NCI-H187 treated with DMSO at 0.1 percent for 48 hours (cell line): ENCODE measurements around the gene SLC19A1.

Source experiments
- DNase-seq: peaks from one replicate; lab custom pipeline; 2025; lab: John Stamatoyannopoulos, UW

SLC19A1 gene

DNA sequence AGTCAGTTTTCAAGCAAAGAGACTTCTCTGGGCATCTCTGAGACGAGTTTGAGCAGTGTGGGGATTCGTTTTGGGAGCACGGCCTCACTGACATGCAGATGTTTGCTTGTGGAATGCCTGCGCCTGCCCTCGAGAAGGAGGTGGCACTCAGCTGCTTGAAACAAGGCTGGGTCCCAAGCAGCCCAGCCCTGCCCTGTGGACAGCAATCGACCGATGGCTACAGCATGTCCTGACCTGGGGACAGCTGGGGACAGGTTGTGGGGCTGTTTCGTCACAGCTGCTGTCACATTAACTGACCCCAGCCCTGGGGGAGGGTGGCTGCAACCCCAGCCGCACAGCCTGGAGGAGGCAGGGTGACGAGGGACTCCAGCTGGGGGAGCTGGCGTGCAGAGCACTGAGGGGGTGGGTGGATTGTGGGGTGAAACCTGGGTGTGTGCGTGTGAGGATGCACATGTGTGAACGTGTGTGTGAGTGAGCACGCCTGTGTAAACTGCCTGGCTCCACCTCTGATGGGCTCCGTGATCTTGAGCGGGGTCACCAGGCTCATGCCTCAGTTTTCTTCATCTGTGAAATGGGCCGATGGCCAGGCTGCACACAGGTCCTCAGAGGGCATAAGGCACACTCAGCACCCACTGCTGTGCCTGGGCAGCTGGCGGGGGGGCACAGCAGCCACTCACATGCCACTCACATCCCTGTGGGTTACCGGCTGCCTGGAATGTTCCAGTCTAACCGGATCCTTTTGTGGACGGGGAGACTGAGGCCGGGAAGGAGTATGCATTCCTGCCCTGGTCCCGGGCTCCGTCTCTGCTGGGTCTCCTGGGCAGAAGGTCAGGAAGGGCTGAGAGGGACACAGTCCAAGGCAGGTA is 87.9 kb downstream of the SLC19A1 start:
- DNase-seq = no peak

DNA sequence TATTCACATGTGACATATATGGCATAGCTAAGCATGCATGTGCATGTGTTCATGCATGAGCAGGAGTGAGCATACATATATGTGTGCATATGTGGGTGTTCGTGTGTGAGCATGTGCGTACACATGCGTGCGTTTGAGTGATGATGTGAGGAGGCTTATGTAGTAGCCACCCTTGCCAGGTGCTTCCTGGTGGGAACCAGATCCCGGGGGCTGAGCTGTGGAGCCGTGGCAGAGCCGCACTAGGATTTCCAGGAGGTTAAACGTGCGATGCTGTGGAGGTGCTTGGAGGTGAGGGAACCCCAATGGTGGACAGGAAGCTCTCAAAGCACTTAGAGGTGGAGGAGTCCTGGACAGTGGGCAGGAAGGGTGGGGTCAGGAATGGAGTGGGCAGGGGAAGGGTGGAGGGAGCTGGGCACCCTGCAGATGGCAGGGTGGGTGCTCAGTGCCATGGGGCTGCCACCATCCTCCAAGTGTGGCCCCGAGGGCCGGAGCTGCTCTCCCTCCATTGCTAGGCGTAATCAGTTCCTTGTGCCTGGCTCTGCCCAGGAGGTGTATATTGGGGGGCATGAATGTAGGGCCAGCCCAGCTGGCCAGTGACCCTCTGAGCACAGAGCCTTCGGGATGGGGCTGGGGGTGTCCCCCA is 88.8 kb downstream of the SLC19A1 start:
- DNase-seq = no peak

- DNase-seq = no peak
These were observed 89.4 kb downstream of the SLC19A1 start for GRCh38 chr21:45452696-45453307.

DNA sequence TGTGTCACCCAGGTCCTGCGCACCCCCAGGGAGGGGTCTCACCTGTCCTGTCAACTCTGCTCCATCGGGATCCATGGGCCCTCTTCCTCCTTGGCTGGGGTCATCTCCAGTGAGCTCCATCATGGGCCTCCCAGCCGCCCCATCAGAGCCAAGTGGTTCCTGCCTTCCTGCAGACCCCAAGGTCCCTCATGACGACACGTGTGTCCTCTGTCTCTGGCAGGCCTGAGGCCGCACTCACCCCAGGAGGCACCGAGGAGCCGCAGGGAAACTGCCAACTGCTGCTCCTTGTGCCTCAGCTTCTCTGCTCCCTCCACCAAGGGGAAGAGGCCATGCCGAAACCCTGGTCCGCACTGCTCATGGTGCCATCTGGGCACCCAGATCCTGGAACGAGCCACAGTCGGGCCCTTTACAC is 90.5 kb downstream of the SLC19A1 start:
- DNase-seq = no peak

GRCh38 chr21:45451091-45451740 is 91.0 kb downstream of the SLC19A1 start:
- DNase-seq = no peak

DNA sequence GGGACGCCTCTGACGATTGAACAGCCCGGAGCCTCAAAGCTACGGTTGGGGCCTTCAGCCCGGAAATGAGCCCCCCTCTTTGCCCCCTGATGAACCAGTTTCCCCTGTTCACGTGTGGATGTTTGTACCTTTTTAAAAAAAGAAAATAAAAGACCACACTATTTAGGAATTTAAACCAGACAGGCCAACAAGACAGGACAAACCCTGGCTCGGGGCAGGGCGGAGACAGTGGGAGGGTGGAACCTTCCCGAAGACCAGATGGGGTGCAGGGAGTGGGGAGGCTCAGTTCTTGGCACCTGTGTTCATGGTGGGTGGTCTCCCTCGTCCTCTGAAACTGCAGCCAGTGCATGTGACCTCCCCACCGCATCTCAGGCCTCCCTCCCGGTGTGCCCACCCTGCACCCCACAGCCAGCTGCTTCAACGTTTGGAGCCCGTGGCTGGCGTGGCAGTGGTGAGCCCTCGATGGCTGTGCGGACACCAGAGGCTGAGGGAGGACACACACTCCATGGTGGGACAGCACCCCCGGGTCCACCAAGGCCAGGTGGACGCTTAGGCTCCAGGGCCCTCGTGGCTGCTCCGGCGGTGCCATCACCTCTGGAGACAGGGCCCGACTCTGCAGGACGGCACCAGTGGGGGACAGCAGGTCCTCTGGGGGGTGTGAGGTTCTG is 91.7 kb downstream of the SLC19A1 start:
- no peak for DNase-seq

DNA sequence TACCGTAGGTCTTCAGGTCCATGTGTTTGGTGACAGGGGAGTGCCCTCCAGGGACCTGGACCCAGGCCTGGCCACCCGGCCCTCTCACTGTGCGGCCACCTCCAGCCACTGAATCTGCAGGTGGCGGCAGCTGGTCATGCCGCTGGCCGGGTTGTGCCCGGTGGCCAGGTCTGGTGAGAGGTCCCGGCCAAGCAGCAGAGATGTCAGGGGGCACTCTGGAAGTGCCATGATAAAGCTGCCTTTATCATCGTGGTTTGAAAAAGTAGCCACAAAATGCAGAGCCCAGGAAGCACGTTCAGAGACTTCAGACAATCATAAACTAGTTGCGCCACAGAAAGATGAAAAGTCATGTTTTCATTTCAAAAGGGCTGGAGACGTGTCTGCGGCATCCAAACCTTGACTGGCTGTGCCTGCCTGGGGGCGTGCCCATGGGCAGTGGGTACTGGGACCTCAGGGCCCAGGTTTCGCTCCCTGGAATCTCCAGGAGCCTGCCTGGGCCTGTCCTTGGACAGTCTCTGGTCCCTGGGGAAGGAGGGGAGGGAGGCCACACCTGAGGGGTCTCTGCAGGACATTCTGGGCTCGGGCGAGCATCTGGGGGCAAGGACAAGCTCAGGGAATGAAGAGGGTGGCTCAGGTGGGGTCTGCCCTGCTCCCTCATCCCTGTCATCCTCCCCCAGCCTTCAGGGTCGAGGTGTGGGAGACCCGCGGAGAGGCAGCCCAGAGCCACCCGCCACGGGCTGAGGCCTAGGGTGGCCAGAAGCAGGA is 92.4 kb downstream of the SLC19A1 start:
- DNase-seq = no peak

DNA sequence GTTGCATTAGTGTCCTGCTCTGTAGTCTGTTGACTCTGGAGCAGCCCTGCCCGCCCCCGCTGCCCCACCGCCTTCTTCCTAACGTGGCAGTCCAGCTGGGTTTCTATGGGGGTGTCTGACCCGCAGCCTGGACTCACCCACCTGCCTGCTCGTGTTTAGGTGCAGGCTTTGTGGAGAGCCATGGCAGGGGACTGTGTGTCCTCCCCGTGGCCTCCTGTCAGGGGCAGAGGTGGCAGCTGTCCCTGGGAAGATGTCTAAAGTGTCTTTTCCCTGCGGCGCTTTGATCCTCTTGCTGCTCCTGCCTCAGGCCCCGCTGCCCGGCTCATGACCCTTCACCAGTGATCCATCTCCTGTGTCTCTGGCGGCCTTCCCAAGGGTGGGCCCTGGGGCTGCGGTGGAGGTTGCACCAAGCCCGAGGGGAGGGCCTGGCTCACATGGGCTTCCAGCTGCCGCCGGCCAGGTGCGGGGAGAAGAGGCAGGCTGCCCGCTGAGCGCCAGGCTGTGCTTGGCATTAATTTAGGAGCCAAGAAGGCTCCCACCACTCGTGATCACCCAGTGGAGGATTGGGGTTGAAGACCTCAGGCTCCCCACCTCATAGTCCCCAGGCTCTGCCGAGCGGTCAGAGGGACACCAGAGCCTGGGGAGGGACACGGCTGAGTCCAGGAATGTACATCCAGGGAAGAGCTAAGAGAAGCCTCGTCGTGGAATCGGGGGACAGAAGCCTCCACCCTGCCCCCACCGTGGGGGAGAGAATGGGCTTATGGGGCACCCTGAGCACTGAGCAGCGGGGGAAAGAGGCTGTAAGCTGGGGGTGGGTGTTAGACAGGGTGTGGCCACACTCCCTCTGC is 93.2 kb downstream of the SLC19A1 start:
- no peak for DNase-seq

DNA sequence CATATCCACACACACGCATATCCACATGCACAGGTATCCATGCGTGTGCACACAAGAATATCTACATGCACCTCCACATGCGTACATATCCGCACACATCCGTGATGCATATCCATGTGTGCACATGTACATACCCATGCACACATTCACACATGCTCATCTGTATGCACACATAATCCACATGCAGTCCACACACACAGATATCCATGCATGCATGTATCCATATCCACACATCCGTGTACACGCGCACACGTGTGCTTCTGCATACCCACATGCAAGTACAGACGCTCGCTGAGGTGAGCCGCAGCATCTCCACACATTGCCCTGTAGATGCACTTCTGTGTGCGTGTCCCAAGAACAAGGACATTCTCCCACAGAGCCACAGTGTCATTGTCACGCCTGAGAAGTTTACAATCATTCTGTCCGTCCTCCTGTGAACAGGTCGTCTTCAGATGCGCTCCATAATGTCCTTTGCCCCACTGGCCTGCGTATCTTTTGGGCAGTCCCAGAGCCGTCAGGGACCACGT is 93.9 kb downstream of the SLC19A1 start:
- DNase-seq = no peak
